ENCODE data around the gene ZNF609.

DNA sequence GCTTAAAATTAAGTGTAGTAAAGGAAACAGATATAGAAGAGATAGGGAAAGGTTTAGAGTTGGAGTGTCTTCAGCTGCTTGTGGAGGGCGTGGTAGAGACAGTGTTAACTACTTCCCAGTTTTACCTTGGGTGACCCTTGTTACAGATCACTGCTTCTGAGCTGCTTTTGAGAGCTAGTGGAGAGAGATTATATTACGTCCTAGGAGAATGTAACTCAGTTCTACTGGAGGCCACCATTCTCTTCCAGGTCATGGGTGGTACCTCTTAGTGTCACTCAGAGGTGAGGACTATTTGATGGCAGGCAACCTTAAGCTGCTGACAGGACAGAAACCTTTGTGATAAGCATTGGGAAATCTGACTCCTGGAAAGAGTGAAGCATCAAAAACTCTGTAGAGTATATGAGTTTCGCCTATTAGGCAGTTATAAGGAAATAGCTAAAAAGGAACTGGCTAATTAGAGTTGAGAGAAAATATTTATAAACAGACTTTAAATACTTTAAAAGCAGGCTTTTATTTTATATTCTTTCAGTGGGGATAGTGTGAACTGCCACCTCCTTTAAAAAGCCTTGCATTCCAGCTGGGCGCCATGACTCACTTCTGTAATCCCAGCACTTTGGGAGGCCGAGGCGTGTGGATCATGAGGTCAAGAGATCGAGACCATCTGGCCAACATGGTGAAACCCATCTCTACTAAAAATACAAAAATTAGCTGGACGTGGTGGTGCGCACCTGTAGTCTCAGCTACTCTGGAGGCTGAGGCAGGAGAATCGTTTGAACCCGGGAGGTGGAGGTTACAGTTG is 106.5 kb downstream of the ZNF609 start:
- TF ChIP-seq RARB (CRISPR knock-in tag; IDR thresholded peaks at IDR 0.05) (no peak), ZFP30 (CRISPR knock-in tag; IDR thresholded peaks at IDR 0.05) (no peak), OSR1 (CRISPR knock-in tag; IDR thresholded peaks at IDR 0.05) (no peak)

Data from SK-N-SH treated with all-trans-retinoic acid at 6 μM for 48 hours (cell line).